Mucosa of rectum (tissue), 2 donors: ENCODE measurements around the gene TMEM79.

Experiments
- H3K27ac ChIP-seq, 2 donors: one replicate each; pipeline ENCODE4 v1.7.0; 2013; ENCODE audit warnings: inconsistent platforms in 2 of 2, low read depth in 2 of 2, low read length in 2 of 2
- H3K27me3 ChIP-seq, 2 donors: one replicate each; pipeline ENCODE4 v1.7.0; 2013; ENCODE audit warnings: low read length in 2 of 2; ENCODE audit not compliant: control insufficient read depth in 2 of 2, insufficient read depth in 2 of 2
- H3K36me3 ChIP-seq, 2 donors: one replicate each; pipeline ENCODE4 v1.7.0; 2013; ENCODE audit warnings: low read length in 2 of 2; ENCODE audit not compliant: control insufficient read depth in 2 of 2, insufficient read depth in 2 of 2
- H3K4me1 ChIP-seq, 2 donors: one replicate each; pipeline ENCODE4 v1.7.0; 2013; ENCODE audit warnings: low read length in 2 of 2, mild to moderate bottlenecking in 1 of 2; ENCODE audit not compliant: control insufficient read depth in 2 of 2, insufficient read depth in 2 of 2
- H3K4me3 ChIP-seq, 2 donors: one replicate each; pipeline ENCODE4 v1.7.0; 2013; ENCODE audit warnings: low read length in 2 of 2
- H3K9ac ChIP-seq, 2 donors: one replicate each; pipeline ENCODE4 v1.7.0; 2013; ENCODE audit warnings: low read length in 2 of 2, low read depth in 1 of 2, mild to moderate bottlenecking in 1 of 2
- H3K9me3 ChIP-seq, 2 donors: one replicate each; pipeline ENCODE4 v1.7.0; 2013; ENCODE audit warnings: low read length in 2 of 2; ENCODE audit not compliant: control insufficient read depth in 2 of 2
- donor health status: healthy.
- donor health status: Normal muscosa, but diverticular disease.

The TMEM79 gene

GRCh38 chr1:156337052-156337887 is 53.1 kb downstream of the TMEM79 start:
- Histone ChIP-seq H3K4me1 (peaks cover 9 to 13% of the 10 kb centered on the region in 2 donors), H3K27ac (peak overlapping the region; percentile 1 to 75), H3K27me3 (no peaks in the 10 kb centered on the region), H3K36me3 (peaks cover 27 to 28% of the 10 kb centered on the region in 2 donors), H3K9me3 (no peaks in the 10 kb centered on the region), H3K4me3 (peak overlapping the region; percentile 97 to 99), H3K9ac (peak overlapping the region; percentile 44 to 88)

GRCh38 chr1:156337888-156338179 is 53.7 kb downstream of the TMEM79 start:
- Histone ChIP-seq H3K9me3 (no peaks in the 10 kb centered on the region), H3K4me1 (peaks cover 9 to 13% of the 10 kb centered on the region in 2 donors), H3K36me3 (peaks cover 23% of the 10 kb centered on the region in 2 donors), H3K27ac (peak overlapping the region; percentile 1 to 75), H3K27me3 (no peaks in the 10 kb centered on the region), H3K9ac (peak overlapping the region; percentile 44 to 88), H3K4me3 (peak overlapping the region; percentile 97 to 99)

DNA sequence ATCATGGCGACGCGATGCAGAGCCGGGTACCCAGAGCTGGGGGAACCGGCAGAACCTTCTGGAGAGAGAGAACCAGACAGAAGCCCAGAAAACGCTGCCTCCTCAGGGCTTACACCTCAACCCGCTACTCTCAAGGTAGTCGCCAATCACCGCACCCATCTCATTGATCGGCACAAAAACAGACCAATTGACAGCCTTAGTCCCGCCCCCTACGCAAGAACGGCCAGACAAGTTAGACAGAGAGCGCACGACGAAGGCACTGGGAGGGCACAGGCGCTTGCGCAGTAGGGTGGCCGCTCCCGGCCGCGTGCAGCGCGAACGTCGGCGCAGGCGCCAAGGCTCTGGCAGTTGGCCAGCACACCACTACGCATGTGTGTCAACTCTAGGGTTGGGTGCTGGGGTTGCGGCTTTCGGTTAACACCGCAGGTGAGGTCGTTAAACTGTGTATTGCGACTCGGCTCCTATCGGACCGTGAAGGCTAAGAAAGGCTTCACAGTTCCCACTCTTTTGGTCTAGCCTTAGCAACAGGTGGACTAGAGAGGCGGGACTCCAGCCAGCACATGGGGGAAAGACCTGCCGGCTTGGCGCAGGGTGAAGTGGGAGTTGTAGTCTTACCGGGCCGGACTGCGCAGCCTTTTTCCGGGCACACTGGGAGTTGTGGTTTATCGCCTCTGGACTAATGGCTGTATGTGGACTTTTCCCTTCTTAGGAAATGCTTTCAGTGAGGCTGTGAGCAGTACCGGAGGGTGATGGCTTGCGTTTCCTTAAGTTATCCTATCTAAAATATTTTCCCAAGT is 54.3 kb downstream of the TMEM79 start, which contains the start of the genes CCT3 and TSACC:
Gene CCT3, minus strand, starts transcription at position 113 of the 797 bp plus-strand sequence. Its CDS starts 108 bp downstream, at position 5.
Gene TSACC, plus strand, starts transcription at position 347 of the 797 bp plus-strand sequence. CDS start 1,232 bp downstream, outside the sequence.
- no peaks in the 10 kb centered on the region for H3K27me3 ChIP-seq
- H3K9ac ChIP-seq, result peak within 1 kb of the TSS; percentile 74 to 88
- peak within 1 kb of the TSS; percentile 79 to 86 for H3K27ac ChIP-seq
- H3K9me3 ChIP-seq, result no peaks in the 10 kb centered on the region
- H3K36me3 ChIP-seq, result peaks cover 18 to 19% of the 10 kb centered on the region in 2 donors
- peak within 1 kb of the TSS; percentile 97 to 99 for H3K4me3 ChIP-seq
- H3K4me1 ChIP-seq, result peaks cover 9 to 13% of the 10 kb centered on the region in 2 donors
